ENCODE data around the gene HAAO.

HAAO gene

DNA sequence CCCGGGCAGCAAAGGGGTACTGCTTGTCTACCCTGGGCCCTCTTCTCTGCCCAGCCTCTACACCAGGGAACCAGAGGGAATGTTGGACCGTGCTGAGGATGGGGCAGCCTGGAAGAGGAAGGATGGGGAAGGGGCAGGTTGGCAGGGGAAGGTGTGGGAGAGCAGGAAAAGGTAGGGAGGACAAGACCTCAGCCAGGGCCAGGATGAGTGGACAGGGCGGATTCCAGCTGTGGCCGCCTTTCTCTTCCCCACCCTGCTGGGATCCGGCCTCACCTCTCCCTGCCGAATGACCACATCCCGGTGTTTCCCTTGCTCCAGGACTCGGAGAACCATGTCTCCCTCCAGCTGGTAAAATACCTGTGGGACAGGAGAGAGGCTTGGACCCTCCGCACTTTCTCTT, 8.9 kb downstream of the HAAO start:
- DNase-seq (ENCODE audit: low read depth in 1 of 2, low spot score in 1 of 2), result no peak
- Histone ChIP-seq H3K27me3 (ENCODE audit: insufficient read depth, poor library complexity, severe bottlenecking) (no peaks in the 10 kb centered on the region), H3K27ac (replicated peaks) (no peak overlapping the region), H3K4me3 (replicated peaks; ENCODE audit: insufficient read depth, low read length) (no peak overlapping the region)
- TF ChIP-seq POLR2AphosphoS5 (IDR thresholded peaks at IDR 0.05; ENCODE audit: low read depth) (no peak), SPI1 (IDR thresholded peaks at IDR 0.05; ENCODE audit: borderline replicate concordance, low read depth) (no peak), GABPA (IDR thresholded peaks at IDR 0.05; ENCODE audit: low read depth) (no peak)
- TF ChIP-seq, protein P1, sequence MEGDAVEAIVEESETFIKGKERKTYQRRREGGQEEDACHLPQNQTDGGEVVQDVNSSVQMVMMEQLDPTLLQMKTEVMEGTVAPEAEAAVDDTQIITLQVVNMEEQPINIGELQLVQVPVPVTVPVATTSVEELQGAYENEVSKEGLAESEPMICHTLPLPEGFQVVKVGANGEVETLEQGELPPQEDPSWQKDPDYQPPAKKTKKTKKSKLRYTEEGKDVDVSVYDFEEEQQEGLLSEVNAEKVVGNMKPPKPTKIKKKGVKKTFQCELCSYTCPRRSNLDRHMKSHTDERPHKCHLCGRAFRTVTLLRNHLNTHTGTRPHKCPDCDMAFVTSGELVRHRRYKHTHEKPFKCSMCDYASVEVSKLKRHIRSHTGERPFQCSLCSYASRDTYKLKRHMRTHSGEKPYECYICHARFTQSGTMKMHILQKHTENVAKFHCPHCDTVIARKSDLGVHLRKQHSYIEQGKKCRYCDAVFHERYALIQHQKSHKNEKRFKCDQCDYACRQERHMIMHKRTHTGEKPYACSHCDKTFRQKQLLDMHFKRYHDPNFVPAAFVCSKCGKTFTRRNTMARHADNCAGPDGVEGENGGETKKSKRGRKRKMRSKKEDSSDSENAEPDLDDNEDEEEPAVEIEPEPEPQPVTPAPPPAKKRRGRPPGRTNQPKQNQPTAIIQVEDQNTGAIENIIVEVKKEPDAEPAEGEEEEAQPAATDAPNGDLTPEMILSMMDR (IDR thresholded peaks at IDR 0.05; ENCODE audit: insufficient read depth, low read length), result no peak
- TF ChIP-seq, protein P2, sequence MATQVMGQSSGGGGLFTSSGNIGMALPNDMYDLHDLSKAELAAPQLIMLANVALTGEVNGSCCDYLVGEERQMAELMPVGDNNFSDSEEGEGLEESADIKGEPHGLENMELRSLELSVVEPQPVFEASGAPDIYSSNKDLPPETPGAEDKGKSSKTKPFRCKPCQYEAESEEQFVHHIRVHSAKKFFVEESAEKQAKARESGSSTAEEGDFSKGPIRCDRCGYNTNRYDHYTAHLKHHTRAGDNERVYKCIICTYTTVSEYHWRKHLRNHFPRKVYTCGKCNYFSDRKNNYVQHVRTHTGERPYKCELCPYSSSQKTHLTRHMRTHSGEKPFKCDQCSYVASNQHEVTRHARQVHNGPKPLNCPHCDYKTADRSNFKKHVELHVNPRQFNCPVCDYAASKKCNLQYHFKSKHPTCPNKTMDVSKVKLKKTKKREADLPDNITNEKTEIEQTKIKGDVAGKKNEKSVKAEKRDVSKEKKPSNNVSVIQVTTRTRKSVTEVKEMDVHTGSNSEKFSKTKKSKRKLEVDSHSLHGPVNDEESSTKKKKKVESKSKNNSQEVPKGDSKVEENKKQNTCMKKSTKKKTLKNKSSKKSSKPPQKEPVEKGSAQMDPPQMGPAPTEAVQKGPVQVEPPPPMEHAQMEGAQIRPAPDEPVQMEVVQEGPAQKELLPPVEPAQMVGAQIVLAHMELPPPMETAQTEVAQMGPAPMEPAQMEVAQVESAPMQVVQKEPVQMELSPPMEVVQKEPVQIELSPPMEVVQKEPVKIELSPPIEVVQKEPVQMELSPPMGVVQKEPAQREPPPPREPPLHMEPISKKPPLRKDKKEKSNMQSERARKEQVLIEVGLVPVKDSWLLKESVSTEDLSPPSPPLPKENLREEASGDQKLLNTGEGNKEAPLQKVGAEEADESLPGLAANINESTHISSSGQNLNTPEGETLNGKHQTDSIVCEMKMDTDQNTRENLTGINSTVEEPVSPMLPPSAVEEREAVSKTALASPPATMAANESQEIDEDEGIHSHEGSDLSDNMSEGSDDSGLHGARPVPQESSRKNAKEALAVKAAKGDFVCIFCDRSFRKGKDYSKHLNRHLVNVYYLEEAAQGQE (IDR thresholded peaks at IDR 0.05; ENCODE audit: insufficient replicate concordance, low read depth), result no peak

DNA sequence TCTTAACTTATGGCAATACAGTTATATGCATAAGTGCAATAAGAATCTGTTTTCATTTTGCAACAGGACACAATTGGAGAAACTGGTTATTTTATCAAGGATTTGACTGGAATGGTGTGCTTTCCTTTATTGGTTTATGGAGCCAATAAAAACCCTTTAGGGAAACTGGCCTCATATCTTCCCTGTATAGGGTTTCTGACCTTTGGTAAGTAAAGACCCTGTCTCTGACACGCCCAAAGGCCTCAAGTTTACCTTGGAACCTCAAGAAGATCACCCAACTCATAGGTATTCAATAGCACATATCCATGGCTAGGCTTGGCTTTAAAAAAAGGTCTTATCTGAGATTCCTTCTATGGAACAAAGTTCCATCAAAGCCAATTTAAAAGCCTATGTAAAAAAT, 11.2 kb downstream of the HAAO start:
- TF ChIP-seq, protein P1 (IDR thresholded peaks at IDR 0.05; ENCODE audit: insufficient read depth, low read length), result no peak
- TF ChIP-seq, protein P2 (IDR thresholded peaks at IDR 0.05; ENCODE audit: insufficient replicate concordance, low read depth), result no peak
- TF ChIP-seq POLR2AphosphoS5 (IDR thresholded peaks at IDR 0.05; ENCODE audit: low read depth) (no peak), GABPA (IDR thresholded peaks at IDR 0.05; ENCODE audit: low read depth) (no peak), SPI1 (IDR thresholded peaks at IDR 0.05; ENCODE audit: borderline replicate concordance, low read depth) (no peak)
- H3K4me3 ChIP-seq (replicated peaks; ENCODE audit: insufficient read depth, low read length), result no peak overlapping the region
- H3K27me3 ChIP-seq (ENCODE audit: insufficient read depth, poor library complexity, severe bottlenecking), result no peaks in the 10 kb centered on the region
- H3K27ac ChIP-seq (replicated peaks), result no peak overlapping the region
- DNase-seq (ENCODE audit: low read depth in 1 of 2, low spot score in 1 of 2), result no peak

DNA sequence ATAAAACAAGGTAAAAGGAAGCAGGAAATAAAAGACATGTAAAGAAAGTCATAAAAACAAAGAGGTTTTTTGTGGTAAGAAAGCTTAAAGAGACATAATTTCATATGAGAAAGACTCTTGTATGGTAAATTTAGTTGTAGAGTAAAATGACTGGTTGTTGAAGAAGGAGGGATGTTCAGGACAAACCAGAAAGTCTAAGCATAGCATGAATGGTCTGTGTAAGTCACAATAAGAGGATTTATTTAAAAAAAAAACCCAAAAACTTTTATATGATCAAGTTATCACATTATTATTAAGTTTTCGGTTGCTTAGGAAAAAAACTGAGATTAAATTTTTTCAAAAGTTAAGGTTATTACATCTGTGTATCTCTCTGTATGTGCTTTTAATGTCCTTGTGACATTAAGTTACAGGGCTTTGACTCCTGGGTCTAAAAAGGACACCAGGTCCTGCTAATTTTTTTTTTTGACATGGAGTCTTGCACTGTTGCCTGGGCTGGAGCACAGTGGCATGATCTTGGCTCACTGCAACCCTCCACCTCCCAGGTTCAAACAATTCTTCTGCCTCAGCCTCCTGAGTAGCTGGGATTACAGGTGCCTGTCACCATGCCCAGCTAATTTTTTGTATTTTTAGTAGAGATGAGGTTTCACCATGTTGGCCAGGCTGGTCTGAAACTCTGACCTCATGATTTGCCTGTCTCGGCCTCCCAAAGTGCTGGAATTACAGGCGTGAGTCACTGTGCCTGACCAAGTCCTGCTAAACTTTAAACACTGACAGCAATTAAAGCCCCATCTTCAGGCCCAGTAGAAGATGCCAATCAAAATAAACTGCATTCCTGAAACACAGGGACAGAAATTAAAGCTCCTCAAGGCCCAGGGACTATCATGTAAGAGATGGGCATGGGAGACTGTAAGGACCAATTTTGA, 14.2 kb downstream of the HAAO start:
- no peak for DNase-seq (ENCODE audit: low read depth in 1 of 2, low spot score in 1 of 2)
- TF ChIP-seq, protein P2 (IDR thresholded peaks at IDR 0.05; ENCODE audit: insufficient replicate concordance, low read depth), result no peak
- no peak for TF ChIP-seq POLR2AphosphoS5 (IDR thresholded peaks at IDR 0.05; ENCODE audit: low read depth)
- no peak for TF ChIP-seq SPI1 (IDR thresholded peaks at IDR 0.05; ENCODE audit: borderline replicate concordance, low read depth)
- TF ChIP-seq, protein P1 (IDR thresholded peaks at IDR 0.05; ENCODE audit: insufficient read depth, low read length), result no peak
- no peak for TF ChIP-seq GABPA (IDR thresholded peaks at IDR 0.05; ENCODE audit: low read depth)
- Histone ChIP-seq H3K4me3 (replicated peaks; ENCODE audit: insufficient read depth, low read length) (no peak overlapping the region), H3K27ac (replicated peaks) (no peak overlapping the region), H3K27me3 (ENCODE audit: insufficient read depth, poor library complexity, severe bottlenecking) (no peaks in the 10 kb centered on the region)

All from HL-60 (cell line).